ENCODE results near the gene MAPKAP1. TPM values are rescaled to one million over a fixed set of nuclear protein-coding genes. Genes with fewer than 3 reads are reported as not detected.

The MAPKAP1 gene
- total RNA-seq, 2 experiments from 2014 or later = 54.8 to 57.4 TPM

GRCh38 chr9:125472926-125473701 is 233.9 kb downstream of the MAPKAP1 start:
- CTCF ChIA-PET = interaction anchor here (0.8 kb wide), 2 partner anchors 9 to 86 kb away, joined by 3 read pairs; no protein-coding TSS in a partner anchor
- Mint-ChIP-seq H3K36me3 (ENCODE audit: low read depth) (peaks cover 8% of the 10 kb centered on the region), H3K4me1 (ENCODE audit: low read depth) (no peaks in the 10 kb centered on the region), H3K4me3 (no peak overlapping the region), H3K27ac (no peak overlapping the region), H3K9me3 (no peaks in the 10 kb centered on the region), H3K27me3 (ENCODE audit: low read depth) (no peaks in the 10 kb centered on the region)
- intact Hi-C loops (cut with micrococcal nuclease) = no loop called here
- no peak for DNase-seq

- CTCF ChIA-PET = interaction anchor here (0.8 kb wide), 1 partner anchor 86 kb away, joined by 3 read pairs; no protein-coding TSS in a partner anchor
- H3K4me3 Mint-ChIP-seq = no peak overlapping the region
These were observed 234.5 kb downstream of the MAPKAP1 start for GRCh38 chr9:125472562-125472925.

GRCh38 chr9:125470767-125471580 is 236.0 kb downstream of the MAPKAP1 start:
- no peaks in the 10 kb centered on the region for H3K27me3 Mint-ChIP-seq (ENCODE audit: low read depth)
- CTCF ChIA-PET = no interaction called here
- no peaks in the 10 kb centered on the region for H3K4me1 Mint-ChIP-seq (ENCODE audit: low read depth)
- no peak overlapping the region for H3K27ac Mint-ChIP-seq
- intact Hi-C loops (cut with micrococcal nuclease) = no loop called here
- no peaks in the 10 kb centered on the region for H3K9me3 Mint-ChIP-seq
- peaks cover 4% of the 10 kb centered on the region for H3K36me3 Mint-ChIP-seq (ENCODE audit: low read depth)
- DNase-seq = no peak
- no peak overlapping the region for H3K4me3 Mint-ChIP-seq

More at GRCh38 chr9:125472562-125472925, 234.5 kb downstream of the MAPKAP1 start:
- no peak for DNase-seq
- Mint-ChIP-seq H3K9me3 (no peaks in the 10 kb centered on the region), H3K36me3 (ENCODE audit: low read depth) (peaks cover 6% of the 10 kb centered on the region), H3K27ac (no peak overlapping the region), H3K4me1 (ENCODE audit: low read depth) (no peaks in the 10 kb centered on the region), H3K27me3 (ENCODE audit: low read depth) (no peaks in the 10 kb centered on the region)
- intact Hi-C loops (cut with micrococcal nuclease) = no loop called here

- Mint-ChIP-seq H3K27ac (no peak overlapping the region), H3K36me3 (ENCODE audit: low read depth) (peaks cover 4% of the 10 kb centered on the region), H3K9me3 (no peaks in the 10 kb centered on the region), H3K4me1 (ENCODE audit: low read depth) (no peaks in the 10 kb centered on the region), H3K4me3 (no peak overlapping the region), H3K27me3 (ENCODE audit: low read depth) (no peaks in the 10 kb centered on the region)
- intact Hi-C loops (cut with micrococcal nuclease) = no loop called here
- DNase-seq = no peak
- CTCF ChIA-PET = no interaction called here
These were observed 236.8 kb downstream of the MAPKAP1 start for GRCh38 chr9:125470189-125470588.

- Mint-ChIP-seq H3K36me3 (ENCODE audit: low read depth) (peaks cover 4% of the 10 kb centered on the region), H3K9me3 (no peaks in the 10 kb centered on the region), H3K27me3 (ENCODE audit: low read depth) (no peaks in the 10 kb centered on the region), H3K27ac (no peak overlapping the region), H3K4me3 (no peak overlapping the region), H3K4me1 (ENCODE audit: low read depth) (no peaks in the 10 kb centered on the region)
- CTCF ChIA-PET = no interaction called here
- no peak for DNase-seq
- intact Hi-C loops (cut with micrococcal nuclease) = no loop called here
These were observed 238.4 kb downstream of the MAPKAP1 start for GRCh38 chr9:125468646-125469045.

GRCh38 chr9:125467116-125467740 is 239.8 kb downstream of the MAPKAP1 start:
- H3K27ac Mint-ChIP-seq = no peak overlapping the region
- DNase-seq = no peak
- H3K27me3 Mint-ChIP-seq (ENCODE audit: low read depth) = no peaks in the 10 kb centered on the region
- H3K36me3 Mint-ChIP-seq (ENCODE audit: low read depth) = peaks cover 12% of the 10 kb centered on the region
- intact Hi-C loops (cut with micrococcal nuclease) = no loop called here
- CTCF ChIA-PET = no interaction called here
- H3K9me3 Mint-ChIP-seq = no peaks in the 10 kb centered on the region
- H3K4me1 Mint-ChIP-seq (ENCODE audit: low read depth) = no peaks in the 10 kb centered on the region
- H3K4me3 Mint-ChIP-seq = no peak overlapping the region

- CTCF ChIA-PET = no interaction called here
These were observed 240.6 kb downstream of the MAPKAP1 start for GRCh38 chr9:125466411-125466810.

GRCh38 chr9:125464591-125465385 is 242.2 kb downstream of the MAPKAP1 start:
- Mint-ChIP-seq H3K4me1 (ENCODE audit: low read depth) (no peaks in the 10 kb centered on the region), H3K9me3 (no peaks in the 10 kb centered on the region), H3K36me3 (ENCODE audit: low read depth) (peaks cover 31% of the 10 kb centered on the region), H3K4me3 (no peak overlapping the region), H3K27ac (no peak overlapping the region), H3K27me3 (ENCODE audit: low read depth) (no peaks in the 10 kb centered on the region)
- CTCF ChIA-PET = interaction anchor here (0.6 kb wide), 1 partner anchor 35 kb away, joined by 3 read pairs; no protein-coding TSS in a partner anchor
- intact Hi-C loops (cut with micrococcal nuclease) = no loop called here
- no peak for DNase-seq

More at GRCh38 chr9:125466411-125466810, 240.6 kb downstream of the MAPKAP1 start:
- Mint-ChIP-seq H3K4me3 (no peak overlapping the region), H3K4me1 (ENCODE audit: low read depth) (no peaks in the 10 kb centered on the region), H3K36me3 (ENCODE audit: low read depth) (peaks cover 19% of the 10 kb centered on the region), H3K27me3 (ENCODE audit: low read depth) (no peaks in the 10 kb centered on the region), H3K27ac (no peak overlapping the region), H3K9me3 (no peaks in the 10 kb centered on the region)
- DNase-seq = no peak
- intact Hi-C loops (cut with micrococcal nuclease) = no loop called here

- H3K36me3 Mint-ChIP-seq (ENCODE audit: low read depth) = peaks cover 36% of the 10 kb centered on the region
- H3K27ac Mint-ChIP-seq = no peak overlapping the region
- CTCF ChIA-PET = no interaction called here
- H3K4me1 Mint-ChIP-seq (ENCODE audit: low read depth) = no peaks in the 10 kb centered on the region
- no peak for DNase-seq
- intact Hi-C loops (cut with micrococcal nuclease) = no loop called here
- no peak overlapping the region for H3K4me3 Mint-ChIP-seq
- no peaks in the 10 kb centered on the region for H3K9me3 Mint-ChIP-seq
- no peaks in the 10 kb centered on the region for H3K27me3 Mint-ChIP-seq (ENCODE audit: low read depth)
These were observed 243.1 kb downstream of the MAPKAP1 start for GRCh38 chr9:125463926-125464325.

- no peak for DNase-seq
- Mint-ChIP-seq H3K27me3 (ENCODE audit: low read depth) (no peaks in the 10 kb centered on the region), H3K4me3 (no peak overlapping the region), H3K9me3 (peaks cover 3% of the 10 kb centered on the region), H3K27ac (no peak overlapping the region), H3K36me3 (ENCODE audit: low read depth) (peaks cover 42% of the 10 kb centered on the region), H3K4me1 (ENCODE audit: low read depth) (no peaks in the 10 kb centered on the region)
- CTCF ChIA-PET = no interaction called here
- intact Hi-C loops (cut with micrococcal nuclease) = no loop called here
These were observed 244.1 kb downstream of the MAPKAP1 start for GRCh38 chr9:125462861-125463291.

GRCh38 chr9:125461636-125462190 is 245.3 kb downstream of the MAPKAP1 start:
- no peak overlapping the region for H3K27ac Mint-ChIP-seq
- H3K36me3 Mint-ChIP-seq (ENCODE audit: low read depth) = peaks cover 49% of the 10 kb centered on the region
- peaks cover 12% of the 10 kb centered on the region for H3K9me3 Mint-ChIP-seq
- CTCF ChIA-PET = no interaction called here
- H3K27me3 Mint-ChIP-seq (ENCODE audit: low read depth) = no peaks in the 10 kb centered on the region
- H3K4me1 Mint-ChIP-seq (ENCODE audit: low read depth) = no peaks in the 10 kb centered on the region
- intact Hi-C loops (cut with micrococcal nuclease) = no loop called here
- DNase-seq = no peak
- no peak overlapping the region for H3K4me3 Mint-ChIP-seq

Measured in activated naive CD4-positive, alpha-beta T cell treated with anti-CD3 and anti-CD28 coated beads for 36 hours (primary cell).